Ectodermal cell (in vitro differentiated cells): Measurements from ENCODE around the gene TATDN2.
"Not testable (repeated sequence)": the region's sequence is repeated elsewhere in the genome, so short reads cannot be mapped to it uniquely, and the experiment has no call there.

Experiments
- H3K27ac ChIP-seq: 2 replicates; pipeline ENCODE4 v1.7.0; 2013; ENCODE audit warnings: mild to moderate bottlenecking, low read depth, low read length; ENCODE audit not compliant: insufficient read depth, poor library complexity, severe bottlenecking
- H3K27me3 ChIP-seq: 2 replicates; pipeline ENCODE4 v1.7.0; 2013; ENCODE audit warnings: mild to moderate bottlenecking, low read length; ENCODE audit not compliant: insufficient read depth, control insufficient read depth, poor library complexity, severe bottlenecking
- H3K36me3 ChIP-seq: one replicate; pipeline ENCODE4 v1.7.0; 2013; ENCODE audit warnings: low read length; ENCODE audit not compliant: control insufficient read depth, insufficient read depth
- H3K4me1 ChIP-seq: one replicate; pipeline ENCODE4 v1.7.0; 2013; ENCODE audit warnings: low read length; ENCODE audit not compliant: control insufficient read depth, insufficient read depth
- H3K4me3 ChIP-seq: 2 replicates; pipeline ENCODE4 v1.7.0; 2013; ENCODE audit warnings: low read depth, low read length, control low read depth; ENCODE audit not compliant: insufficient read depth
- H3K9me3 ChIP-seq: 2 replicates; pipeline ENCODE4 v1.7.0; 2013; ENCODE audit warnings: mild to moderate bottlenecking, low read length, moderate library complexity; ENCODE audit not compliant: control insufficient read depth
- WGBS, 2 experiments: methylation state at CpG; one replicate each; pipeline ENCODE4 v1.1.7; 2013; ENCODE audit warnings: missing lambda C conversion rate in 2 of 2; 5-methylcytosine and 5-hydroxymethylcytosine counted together

The TATDN2 gene

GRCh38 chr3:10289787-10290355 is 41.6 kb downstream of the TATDN2 start:
- H3K4me1 ChIP-seq = peaks cover 18% of the 10 kb centered on the region
- no peaks in the 10 kb centered on the region for H3K9me3 ChIP-seq
- no peak overlapping the region for H3K27ac ChIP-seq
- no peaks in the 10 kb centered on the region for H3K27me3 ChIP-seq
- H3K4me3 ChIP-seq = no peak overlapping the region
- H3K36me3 ChIP-seq = no peaks in the 10 kb centered on the region
- 87 to 89% methylated on average over 9 of the region's 9 CpGs for WGBS, 2 experiments

- H3K4me3 ChIP-seq = no peak overlapping the region
- WGBS, 2 experiments = 86 to 89% methylated on average over 18 of the region's 18 CpGs
- no peaks in the 10 kb centered on the region for H3K9me3 ChIP-seq
- no peak overlapping the region for H3K27ac ChIP-seq
- no peaks in the 10 kb centered on the region for H3K27me3 ChIP-seq
- H3K4me1 ChIP-seq = peaks cover 13% of the 10 kb centered on the region
- no peaks in the 10 kb centered on the region for H3K36me3 ChIP-seq
These were observed 42.4 kb downstream of the TATDN2 start for GRCh38 chr3:10290481-10291176.

- H3K36me3 ChIP-seq = no peaks in the 10 kb centered on the region
These were observed 43.4 kb downstream of the TATDN2 start for GRCh38 chr3:10291641-10292040.

GRCh38 chr3:10292505-10293419 is 44.5 kb downstream of the TATDN2 start, which contains the start of gene GHRL:
Gene GHRL, minus strand, starts transcription at chr3:10292947. Its CDS starts 2,767 bp downstream, at chr3:10290180.
- no peaks in the 10 kb centered on the region for H3K27me3 ChIP-seq
- no peaks in the 10 kb centered on the region for H3K36me3 ChIP-seq
- no peaks in the 10 kb centered on the region for H3K9me3 ChIP-seq
- no peak within 1 kb of the TSS for H3K27ac ChIP-seq
- H3K4me1 ChIP-seq = no peaks in the 10 kb centered on the region
- 95% methylated on average over 12 of the region's 12 CpGs for WGBS, 2 experiments
- H3K4me3 ChIP-seq = no peak within 1 kb of the TSS

More at GRCh38 chr3:10291641-10292040, 43.4 kb downstream of the TATDN2 start:
- 93 to 96% methylated on average over 6 of the region's 6 CpGs for WGBS, 2 experiments
- no peaks in the 10 kb centered on the region for H3K27me3 ChIP-seq
- H3K9me3 ChIP-seq = no peaks in the 10 kb centered on the region
- H3K4me3 ChIP-seq = no peak overlapping the region
- peaks cover 7% of the 10 kb centered on the region for H3K4me1 ChIP-seq
- H3K27ac ChIP-seq = no peak overlapping the region

GRCh38 chr3:10294030-10294586 is 45.8 kb downstream of the TATDN2 start:
- Histone ChIP-seq H3K4me3 (no peak overlapping the region), H3K36me3 (no peaks in the 10 kb centered on the region), H3K9me3 (no peaks in the 10 kb centered on the region), H3K27me3 (no peaks in the 10 kb centered on the region), H3K27ac (no peak overlapping the region), H3K4me1 (no peaks in the 10 kb centered on the region)
- WGBS, 2 experiments = 90 to 93% methylated on average over 12 of the region's 12 CpGs

GRCh38 chr3:10298064-10298463 is 49.8 kb downstream of the TATDN2 start:
- H3K4me1 ChIP-seq, H3K4me3 ChIP-seq, H3K9me3 ChIP-seq, H3K27ac ChIP-seq, H3K27me3 ChIP-seq: not testable (repeated sequence)
- H3K36me3 ChIP-seq = peaks cover 23% of the 10 kb centered on the region
- no CpG with 5 or more reads among the region's 1 CpG for WGBS, 2 experiments

- Histone ChIP-seq H3K4me1 (no peaks in the 10 kb centered on the region), H3K4me3 (no peak overlapping the region), H3K27ac (no peak overlapping the region), H3K27me3 (no peaks in the 10 kb centered on the region), H3K9me3 (no peaks in the 10 kb centered on the region), H3K36me3 (peaks cover 29% of the 10 kb centered on the region)
- WGBS, 2 experiments = 78 to 94% methylated on average over 1 to 2 of the region's 2 CpGs
These were observed 50.9 kb downstream of the TATDN2 start for GRCh38 chr3:10299175-10299574.

GRCh38 chr3:10299679-10300078 is 51.4 kb downstream of the TATDN2 start:
- WGBS, 2 experiments = 93 to 95% methylated on average over 6 of the region's 6 CpGs
- Histone ChIP-seq H3K4me1 (no peaks in the 10 kb centered on the region), H3K36me3 (peaks cover 34% of the 10 kb centered on the region), H3K4me3 (no peak overlapping the region), H3K9me3 (no peaks in the 10 kb centered on the region), H3K27me3 (no peaks in the 10 kb centered on the region), H3K27ac (no peak overlapping the region)

- H3K4me3 ChIP-seq = no peak overlapping the region
- WGBS, 2 experiments = 90 to 92% methylated on average over 9 of the region's 9 CpGs
- H3K27ac ChIP-seq = no peak overlapping the region
- no peaks in the 10 kb centered on the region for H3K9me3 ChIP-seq
- no peaks in the 10 kb centered on the region for H3K27me3 ChIP-seq
- H3K36me3 ChIP-seq = peaks cover 38% of the 10 kb centered on the region
- no peaks in the 10 kb centered on the region for H3K4me1 ChIP-seq
These were observed 51.8 kb downstream of the TATDN2 start for GRCh38 chr3:10300087-10300486.

GRCh38 chr3:10303105-10303504 is 54.8 kb downstream of the TATDN2 start:
- 96 to 97% methylated on average over 9 of the region's 9 CpGs for WGBS, 2 experiments
- Histone ChIP-seq H3K27ac (no peak overlapping the region), H3K4me3 (no peak overlapping the region), H3K36me3 (peaks cover 44% of the 10 kb centered on the region), H3K4me1 (no peaks in the 10 kb centered on the region), H3K27me3 (no peaks in the 10 kb centered on the region), H3K9me3 (no peaks in the 10 kb centered on the region)
